ENCODE measurements around the gene PCSK6.
"Not testable (repeated sequence)": the region's sequence is repeated elsewhere in the genome, so short reads cannot be mapped to it uniquely, and the experiment has no call there.

PCSK6 gene

GRCh38 chr15:101481917-101482525 lies 7.5 kb downstream of the PCSK6 start:
- no peak for DNase-seq

- DNase-seq: no peak
These were observed 8.2 kb downstream of the PCSK6 start for GRCh38 chr15:101481381-101481705.

GRCh38 chr15:101480613-101481380 lies 8.7 kb downstream of the PCSK6 start:
- DNase-seq: no peak

- DNase-seq: no peak
These were observed 9.5 kb downstream of the PCSK6 start for GRCh38 chr15:101479851-101480612.

GRCh38 chr15:101479342-101479845 lies 10.1 kb downstream of the PCSK6 start:
- DNase-seq: no peak

- no peak for DNase-seq
These were observed 10.7 kb downstream of the PCSK6 start for GRCh38 chr15:101478701-101479341.

- DNase-seq: no peak
These were observed 11.6 kb downstream of the PCSK6 start for GRCh38 chr15:101477851-101478362.

GRCh38 chr15:101476756-101477155 lies 12.8 kb downstream of the PCSK6 start:
- DNase-seq: no peak

- no peak for DNase-seq
These were observed 14.5 kb downstream of the PCSK6 start for GRCh38 chr15:101474983-101475382.

- no peak for DNase-seq
These were observed 15.3 kb downstream of the PCSK6 start for GRCh38 chr15:101474233-101474632.

- DNase-seq: no peak
These were observed 17.5 kb downstream of the PCSK6 start for GRCh38 chr15:101472033-101472432.

GRCh38 chr15:101470548-101471239 lies 18.8 kb downstream of the PCSK6 start:
- DNase-seq: no peak

- no peak for DNase-seq
These were observed 19.8 kb downstream of the PCSK6 start for GRCh38 chr15:101469520-101470288.

- DNase-seq: no peak
These were observed 23.3 kb downstream of the PCSK6 start for GRCh38 chr15:101466188-101466587.

GRCh38 chr15:101464999-101465669 lies 24.4 kb downstream of the PCSK6 start:
- DNase-seq: no peak

- DNase-seq: peak; percentile 39
These were observed 25.1 kb downstream of the PCSK6 start for GRCh38 chr15:101464256-101464998.

- DNase-seq: not testable (repeated sequence)
These were observed 25.8 kb downstream of the PCSK6 start for GRCh38 chr15:101463696-101464095.

- no peak for DNase-seq
These were observed 26.2 kb downstream of the PCSK6 start for GRCh38 chr15:101463270-101463669.

GRCh38 chr15:101461097-101461496 lies 28.4 kb downstream of the PCSK6 start:
- DNase-seq: no peak

Measured in fibroblast of skin of scalp (primary cell).